Keratinocyte (primary cell): Measurements from ENCODE around the gene UNKL.

Experiments
- EZH2 ChIP-seq: IDR thresholded peaks from one replicate; pipeline ENCODE4 v1.6.1; 2012; ENCODE audit warnings: inconsistent platforms, mild to moderate bottlenecking, low read length, moderate library complexity
- TF ChIP-seq, protein P1 (sequence below), 3 experiments: IDR thresholded peaks in 1 of 3; conservative IDR thresholded peaks in 1 of 3; optimal IDR thresholded peaks in 1 of 3; 2 replicates in 2 of 3; 3 replicates in 1 of 3; pipeline versions ENCODE3 to v1.5.1; 2011; ENCODE audit warnings: low read length in 3 of 3, mild to moderate bottlenecking in 3 of 3, moderate library complexity in 2 of 3, control low read depth in 1 of 3, inconsistent platforms in 1 of 3; ENCODE audit not compliant: insufficient read depth in 2 of 3; ENCODE audit errors: extremely low read depth in 1 of 3

DNA sequence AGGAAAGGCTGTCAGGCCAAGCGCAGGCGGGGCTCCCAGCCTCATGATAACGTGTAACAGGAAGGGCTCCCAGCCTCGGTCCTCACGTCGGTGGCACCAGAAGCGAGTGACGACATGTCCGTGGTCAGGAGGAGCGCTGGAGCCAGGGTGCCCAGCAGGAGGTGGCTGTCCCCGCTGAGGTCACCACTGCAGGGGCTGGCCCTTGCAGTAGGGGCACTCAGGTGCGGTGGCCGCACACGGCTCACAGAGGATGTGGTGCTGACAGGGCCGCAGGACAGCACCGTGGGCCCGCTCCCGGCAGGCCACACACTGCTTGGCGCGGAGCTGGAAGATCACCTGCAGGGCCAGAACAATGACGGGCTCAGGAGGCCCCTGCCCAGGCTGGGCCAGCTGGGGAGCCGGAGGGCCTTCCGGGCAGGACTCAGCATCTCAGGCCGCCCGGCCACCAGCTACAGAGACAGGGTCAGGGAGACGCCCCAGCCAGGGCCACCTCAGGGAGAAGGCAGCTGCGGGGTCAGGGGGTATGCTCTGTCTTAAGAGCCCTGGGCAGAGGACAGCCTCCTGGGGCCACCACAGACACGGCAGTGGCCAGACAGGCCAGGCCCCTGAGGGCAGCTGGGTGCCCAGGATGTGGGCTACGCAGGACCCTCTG is 48.3 kb downstream of the UNKL start:
- TF ChIP-seq, protein P1, sequence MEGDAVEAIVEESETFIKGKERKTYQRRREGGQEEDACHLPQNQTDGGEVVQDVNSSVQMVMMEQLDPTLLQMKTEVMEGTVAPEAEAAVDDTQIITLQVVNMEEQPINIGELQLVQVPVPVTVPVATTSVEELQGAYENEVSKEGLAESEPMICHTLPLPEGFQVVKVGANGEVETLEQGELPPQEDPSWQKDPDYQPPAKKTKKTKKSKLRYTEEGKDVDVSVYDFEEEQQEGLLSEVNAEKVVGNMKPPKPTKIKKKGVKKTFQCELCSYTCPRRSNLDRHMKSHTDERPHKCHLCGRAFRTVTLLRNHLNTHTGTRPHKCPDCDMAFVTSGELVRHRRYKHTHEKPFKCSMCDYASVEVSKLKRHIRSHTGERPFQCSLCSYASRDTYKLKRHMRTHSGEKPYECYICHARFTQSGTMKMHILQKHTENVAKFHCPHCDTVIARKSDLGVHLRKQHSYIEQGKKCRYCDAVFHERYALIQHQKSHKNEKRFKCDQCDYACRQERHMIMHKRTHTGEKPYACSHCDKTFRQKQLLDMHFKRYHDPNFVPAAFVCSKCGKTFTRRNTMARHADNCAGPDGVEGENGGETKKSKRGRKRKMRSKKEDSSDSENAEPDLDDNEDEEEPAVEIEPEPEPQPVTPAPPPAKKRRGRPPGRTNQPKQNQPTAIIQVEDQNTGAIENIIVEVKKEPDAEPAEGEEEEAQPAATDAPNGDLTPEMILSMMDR (optimal IDR thresholded peaks at IDR 0.05 in 1 of 3, IDR thresholded peaks at IDR 0.05 in 1 of 3, conservative IDR thresholded peaks at IDR 0.05 in 1 of 3; ENCODE audit: extremely low read depth in 1 of 3, insufficient read depth in 2 of 3, low read length in 3 of 3) = no peak
- TF ChIP-seq EZH2 = no peak
